Left renal pelvis (tissue), 4 donors: ENCODE results near the gene ZNF804B. TPM values are rescaled to one million over a fixed set of nuclear protein-coding genes. Genes with fewer than 3 reads are reported as not detected.
A peak's percentile ranks its signal among the peaks of the same experiment; 100 is the strongest.

Source experiments
- DNase-seq, 4 donors: peaks; one replicate each; pipeline ENCODE4 v3.0.0-alpha.2; 2013; ENCODE audit warnings: low read depth in 4 of 4, low spot score in 3 of 4
- polyA plus RNA-seq, 4 donors: library from polyadenylated mRNA; unstranded; fragments of 120-200 nt; gene quantifications; one replicate each; pipeline ENCODE4 v1.2.1, GENCODE V29; 2013; ENCODE audit not compliant: insufficient read length in 4 of 4

ZNF804B gene
- under 1 TPM; 0.13 to 0.64 (median 0.24) TPM for polyA plus RNA-seq

DNA sequence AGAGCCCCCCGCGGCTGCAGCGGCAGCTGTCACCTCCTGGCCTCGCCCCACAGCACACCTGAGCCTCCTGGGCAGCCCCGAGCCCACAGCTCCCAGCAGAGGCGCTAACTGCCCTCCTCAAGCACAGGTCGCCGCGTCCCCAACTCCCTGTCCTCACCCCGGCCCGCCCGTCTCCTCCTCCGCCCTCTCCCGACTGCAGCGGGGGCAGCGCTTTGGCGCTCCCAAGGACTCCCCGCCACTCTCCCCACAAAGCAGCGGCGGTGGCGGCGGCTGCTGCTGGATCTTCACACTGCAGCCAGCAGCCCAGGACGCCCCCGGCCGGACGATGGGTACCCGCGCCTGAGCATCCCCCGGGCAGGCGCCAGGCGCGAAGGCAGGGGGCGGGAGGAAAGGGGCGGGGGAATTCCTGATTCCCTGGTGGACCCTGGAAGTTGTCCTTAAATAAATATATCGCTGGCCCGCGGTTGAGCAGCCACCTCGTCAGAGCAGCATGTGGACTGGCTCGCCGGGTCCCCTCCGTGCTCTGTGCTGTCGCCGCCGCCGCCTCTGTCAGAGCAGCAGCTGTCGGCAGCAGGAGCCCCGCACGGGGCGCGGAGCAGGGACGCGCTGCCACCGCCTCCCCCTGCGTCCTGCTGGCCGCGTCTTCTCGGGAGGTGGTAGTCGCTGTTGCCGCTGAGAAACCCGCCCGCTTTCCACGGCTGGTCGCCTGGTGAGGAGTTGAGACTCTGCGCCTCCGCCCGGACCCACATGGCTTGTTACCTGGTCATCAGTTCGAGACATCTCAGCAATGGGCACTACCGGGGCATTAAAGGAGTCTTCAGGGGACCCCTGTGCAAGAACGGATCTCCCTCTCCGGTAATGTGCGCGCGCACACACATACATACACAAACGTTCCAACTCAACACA is at the start of gene ZNF804B:
Gene ZNF804B, plus strand, starts transcription at position 471 of the 906 bp plus-strand sequence. Its CDS starts 277 bp downstream, at position 748.
- no peak for DNase-seq

- DNase-seq: no peak
These were observed 23.6 kb upstream of the ZNF804B start for GRCh38 chr7:88735920-88736319.

- no peak for DNase-seq
These were observed 21.9 kb upstream of the ZNF804B start for GRCh38 chr7:88737632-88738031.

GRCh38 chr7:88746126-88746525 is 13.4 kb upstream of the ZNF804B start:
- no peak for DNase-seq

DNA sequence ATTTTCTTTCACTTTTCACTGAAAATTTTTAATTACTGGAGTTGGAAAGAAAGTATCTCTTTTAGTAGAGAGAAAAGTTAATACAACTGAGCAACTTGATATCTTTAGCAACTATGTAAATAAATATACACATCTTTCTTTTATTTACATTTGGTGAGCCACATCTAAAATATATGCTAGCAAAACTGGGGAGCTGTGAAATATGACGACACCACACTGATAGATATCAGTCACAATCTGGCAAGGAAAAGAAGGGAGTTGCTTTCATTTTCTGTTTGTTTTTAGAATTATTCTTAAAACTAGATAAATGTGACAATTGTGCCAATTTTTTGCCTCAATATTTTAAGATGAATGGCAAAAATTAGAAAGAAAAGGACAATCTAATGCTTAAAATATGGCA is 2.7 kb upstream of the ZNF804B start:
- DNase-seq: no peak

- no peak for DNase-seq
These were observed 2.1 kb upstream of the ZNF804B start for GRCh38 chr7:88757371-88757770.

- DNase-seq: no peak
These were observed 895 bp upstream of the ZNF804B start for GRCh38 chr7:88758381-88759229.

- no peak for DNase-seq
These were observed 626 bp downstream of the ZNF804B start for GRCh38 chr7:88760136-88760515.

DNA sequence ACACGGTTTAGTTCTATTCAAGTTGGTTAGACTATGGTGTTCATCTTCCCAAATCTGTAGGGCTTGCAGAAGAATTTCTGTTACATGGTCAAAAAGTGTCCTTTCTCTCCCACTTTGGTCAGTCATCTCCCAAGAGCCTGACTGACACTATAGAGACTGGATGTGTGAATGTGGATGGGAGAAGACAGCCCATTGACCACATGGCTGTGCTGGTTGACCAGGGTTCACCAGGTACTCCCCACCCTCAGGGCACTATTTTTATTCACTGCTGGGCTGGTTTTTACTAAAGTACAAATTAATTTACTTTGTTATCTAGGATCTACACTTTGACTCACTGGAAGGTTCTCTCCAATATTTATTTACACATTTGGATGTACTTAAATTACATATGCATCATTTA is 2.3 kb downstream of the ZNF804B start:
- no peak for DNase-seq

DNA sequence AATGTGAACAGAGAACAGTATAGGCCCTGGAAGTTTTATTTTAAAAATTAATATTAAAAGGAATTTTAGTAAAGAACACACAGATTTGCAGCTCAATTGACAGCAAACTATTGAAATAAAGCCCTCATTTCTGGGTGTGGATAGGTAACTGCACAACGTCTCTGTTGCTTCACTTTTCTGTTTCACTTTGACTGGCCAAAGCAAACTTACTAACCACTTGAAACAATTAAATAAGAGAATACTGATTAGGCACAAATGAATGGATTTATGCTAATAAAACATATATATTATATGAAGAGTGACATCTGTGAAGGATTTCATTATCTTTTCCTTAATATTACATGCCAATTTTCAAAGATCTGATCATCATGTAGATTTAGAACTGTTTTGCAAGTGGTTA is 11.9 kb downstream of the ZNF804B start:
- DNase-seq: no peak

DNA sequence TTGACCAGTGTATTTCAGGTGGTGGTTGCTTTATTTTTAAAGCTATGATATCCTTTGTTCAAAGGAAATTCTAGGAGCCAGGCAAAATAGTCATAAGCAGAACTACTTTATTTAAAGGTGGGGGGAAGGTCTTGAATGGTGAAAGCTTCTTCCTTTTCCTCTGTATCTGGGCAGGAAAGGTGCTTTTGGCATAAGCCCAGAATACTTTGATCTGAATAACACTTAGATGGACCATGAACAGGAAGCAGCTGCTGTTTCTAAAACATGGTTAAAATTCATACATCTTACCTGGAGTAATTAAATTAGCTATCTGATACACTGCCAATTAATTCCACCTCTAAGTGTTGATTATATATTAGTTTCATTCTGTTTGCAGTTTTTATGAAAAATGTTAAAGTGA is 13.3 kb downstream of the ZNF804B start:
- no peak for DNase-seq

GRCh38 chr7:88775838-88776237 is 16.3 kb downstream of the ZNF804B start:
- no peak for DNase-seq

GRCh38 chr7:88787777-88788176 is 28.3 kb downstream of the ZNF804B start:
- no peak for DNase-seq

GRCh38 chr7:88789480-88790064 is 30.1 kb downstream of the ZNF804B start:
- DNase-seq: peak in 1 of 4 donors; percentile 4

DNA sequence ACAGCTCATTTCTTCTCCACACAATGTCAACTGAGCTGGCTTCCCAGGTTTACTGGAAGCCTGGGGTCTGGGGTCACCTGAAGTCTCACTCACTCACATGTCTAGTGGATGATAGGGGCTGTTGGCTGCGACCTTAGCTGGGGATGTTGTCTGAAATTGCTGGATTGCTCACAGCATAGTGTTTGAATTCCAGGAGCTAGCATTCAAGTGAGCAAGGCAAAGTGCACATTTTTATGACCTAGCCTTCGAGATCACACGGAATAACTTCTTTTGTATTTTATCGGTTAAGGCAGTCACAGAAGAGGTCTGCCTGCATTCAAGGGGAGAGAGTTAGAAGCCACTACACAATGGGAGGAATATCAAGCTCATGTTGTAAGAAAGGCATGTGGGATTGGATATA is 32.4 kb downstream of the ZNF804B start:
- no peak for DNase-seq

DNA sequence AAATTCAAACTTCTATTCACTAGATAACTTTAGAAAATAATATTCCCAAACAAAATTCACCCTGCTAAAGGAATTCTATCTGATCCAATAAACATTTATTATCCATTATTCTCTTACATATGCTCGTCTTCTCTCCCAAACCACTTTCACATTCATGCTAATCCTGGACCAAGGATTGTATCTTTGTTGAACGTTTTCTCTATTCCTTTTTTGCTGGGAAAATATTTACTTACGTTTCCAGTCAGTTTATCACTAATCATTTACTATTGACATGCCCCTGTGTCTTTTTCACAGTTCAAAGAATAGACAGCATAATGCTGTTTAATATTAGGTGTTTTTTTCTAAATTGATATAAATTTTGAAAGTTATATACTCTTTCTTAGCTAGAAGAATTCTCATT is 32.9 kb downstream of the ZNF804B start:
- no peak for DNase-seq

DNA sequence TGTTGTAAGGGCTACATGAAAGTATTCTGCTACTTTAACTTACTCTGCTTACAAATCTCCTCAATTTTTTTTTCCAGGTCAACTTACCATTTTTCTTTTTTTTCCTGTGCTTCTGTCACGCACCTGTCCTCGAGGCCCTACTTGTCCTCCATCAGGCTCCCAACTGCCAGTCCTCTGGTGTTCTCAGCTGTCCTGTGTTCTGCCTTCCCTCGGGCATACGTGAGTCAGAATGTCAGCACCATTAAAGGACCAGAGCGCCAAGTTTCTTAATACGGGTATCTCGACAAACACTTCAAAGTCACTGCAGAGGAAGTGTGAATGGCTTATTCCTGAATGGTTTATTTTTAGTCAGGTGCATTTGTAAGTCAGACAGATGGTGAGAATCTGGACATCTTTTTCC is 36.1 kb downstream of the ZNF804B start, which contains the start of gene TEX47:
Gene TEX47, minus strand, starts transcription at position 185 of the 400 bp plus-strand sequence. CDS start 795 bp downstream, outside the sequence.
- no peak for DNase-seq

DNA sequence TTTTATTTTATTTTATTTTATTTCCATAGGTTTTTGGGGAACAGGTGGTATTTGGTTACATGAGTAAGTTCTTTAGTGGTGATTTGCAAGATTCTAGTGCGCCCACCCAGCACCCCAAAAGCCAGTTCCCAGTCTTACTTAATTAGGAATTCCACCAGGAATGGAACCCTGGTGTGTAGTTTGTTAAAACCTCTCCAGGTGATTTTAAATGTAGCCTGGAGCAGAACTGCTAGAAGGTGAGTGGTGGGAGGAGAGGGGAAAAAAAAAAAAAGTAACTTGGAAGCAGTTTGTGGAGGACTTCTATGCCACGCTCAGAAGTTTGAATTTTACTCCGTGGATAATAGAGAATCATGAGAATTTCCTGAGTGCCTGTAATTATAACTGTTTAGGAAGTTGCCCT is 41.5 kb downstream of the ZNF804B start:
- no peak for DNase-seq

- no peak for DNase-seq
These were observed 47.0 kb downstream of the ZNF804B start for GRCh38 chr7:88806280-88807037.

GRCh38 chr7:88818552-88818951 is 59.1 kb downstream of the ZNF804B start:
- no peak for DNase-seq
